Natural killer cell (primary cell): Measurements from ENCODE around the gene STARD13. TPM values are rescaled to one million over a fixed set of nuclear protein-coding genes. Genes with fewer than 3 reads are reported as not detected.

ENCODE experiments used
- ATAC-seq, 3 donors: fragments of 150-1000 bp in 2 of 3; fragments of 200-7000 bp in 1 of 3; cut with Tn5 transposase; 1 replicate in 1 of 3; 2 replicates in 2 of 3; pipeline ENCODE4 v1.10.0; 2021; ENCODE audit warnings: mild to moderate bottlenecking in 2 of 3, moderate library complexity in 2 of 3
- DNase-seq, 2 donors: peaks; one replicate each; pipeline versions ENCODE4 v3.0.0 to v3.0.0-alpha.2; 2013 to 2021; ENCODE audit warnings: mixed read lengths in 1 of 2
- H3K27ac ChIP-seq: one replicate; pipeline ENCODE4 v1.5.1; 2013; ENCODE audit warnings: mild to moderate bottlenecking, low read length
- H3K27me3 ChIP-seq: one replicate; pipeline ENCODE4 v1.6.1; 2013; ENCODE audit warnings: low read length; ENCODE audit not compliant: control insufficient read depth, insufficient read depth
- H3K36me3 ChIP-seq: one replicate; pipeline ENCODE4 v1.6.1; 2013; ENCODE audit warnings: low read length; ENCODE audit not compliant: control insufficient read depth, insufficient read depth
- H3K4me1 ChIP-seq: one replicate; pipeline ENCODE4 v1.6.1; 2013; ENCODE audit warnings: low read length; ENCODE audit not compliant: control insufficient read depth, insufficient read depth
- H3K4me3 ChIP-seq: one replicate; pipeline ENCODE4 v1.5.1; 2013; ENCODE audit warnings: low read length
- H3K9me3 ChIP-seq: one replicate; pipeline ENCODE4 v1.6.1; 2013; ENCODE audit warnings: low read length; ENCODE audit not compliant: control insufficient read depth, insufficient read depth
- H3K27ac Mint-ChIP-seq, 2 donors: one replicate each; pipeline ENCODE4 v1.8.0; 2022; ENCODE audit warnings: mild to moderate bottlenecking in 2 of 2, mixed read lengths in 2 of 2, moderate library complexity in 1 of 2
- H3K27me3 Mint-ChIP-seq, 2 donors: one replicate each; pipeline ENCODE4 v1.8.0; 2022; ENCODE audit warnings: low read depth in 2 of 2, mixed read lengths in 2 of 2
- H3K36me3 Mint-ChIP-seq: one replicate; pipeline ENCODE4 v1.8.0; 2022; ENCODE audit warnings: mixed read lengths
- H3K4me1 Mint-ChIP-seq, 2 donors: one replicate each; pipeline ENCODE4 v1.8.0; 2022; ENCODE audit warnings: mixed read lengths in 2 of 2
- H3K4me3 Mint-ChIP-seq: one replicate; pipeline ENCODE4 v1.8.0; 2022; ENCODE audit warnings: mild to moderate bottlenecking, moderate library complexity, mixed read lengths
- H3K9me3 Mint-ChIP-seq, 2 donors: one replicate each; pipeline ENCODE4 v1.8.0; 2022; ENCODE audit warnings: mixed read lengths in 2 of 2
- WGBS: methylation state at CpG from one replicate; pipeline ENCODE4 v1.1.7; 2013; ENCODE audit warnings: missing lambda C conversion rate; ENCODE audit not compliant: insufficient coverage; 5-methylcytosine and 5-hydroxymethylcytosine counted together
- intact Hi-C: fragments of 100-400 bp; cut with micrococcal nuclease; formaldehyde crosslinking; loops from one replicate; pipeline ENCODE4 v1.14.2; 2022
- total RNA-seq, 4 donors: library from RNA; stranded (reverse); fragments of 120-200 nt in 1 of 4; gene quantifications; one replicate each; pipeline versions ENCODE4 v1.2.3 to v1.2.4, GENCODE V29; 2013 to 2022
- TF ChIP-seq, protein P1 (sequence below): fragments of 200-600 bp; IDR thresholded peaks from one replicate; pipeline ENCODE4 v1.8.0; 2022; ENCODE audit warnings: antibody characterized with exemption

The STARD13 gene
- total RNA-seq, 3 donors from 2014 or later (not counting 1 experiment from before 2014, with no cell fraction given): not detected

DNA sequence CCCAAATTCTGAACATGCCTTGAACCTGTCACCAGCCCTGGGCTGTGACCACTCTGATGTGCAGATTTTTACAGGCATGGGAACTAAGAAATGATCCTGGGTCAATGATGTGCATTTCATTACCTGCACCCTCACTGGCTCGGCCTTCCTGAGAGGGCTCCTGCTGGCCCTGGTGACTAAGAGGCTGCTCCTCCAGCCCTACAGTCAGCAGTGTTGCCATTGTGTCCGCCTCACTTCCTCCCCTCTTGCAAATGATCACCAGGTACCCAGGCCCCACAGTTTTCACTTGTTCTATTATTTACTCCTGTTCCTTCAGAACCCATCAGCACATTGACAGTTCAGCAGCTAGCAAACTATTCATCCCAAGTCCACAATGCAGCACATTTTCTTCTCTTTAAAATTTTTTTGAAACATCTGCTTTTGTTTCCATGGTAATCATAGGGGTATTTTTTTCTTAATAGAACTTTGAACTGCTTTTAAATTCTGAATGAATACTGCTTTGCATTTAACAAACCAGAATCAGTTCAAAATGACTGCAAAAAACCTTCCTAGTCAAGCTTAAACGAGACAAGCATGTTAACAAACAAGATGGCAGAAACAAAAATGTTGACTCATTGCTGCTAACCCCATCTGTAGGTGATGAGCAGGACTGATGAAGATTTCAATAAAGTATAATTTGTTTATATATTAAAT lies 29.3 kb downstream of the STARD13 start:
- no peak for ATAC-seq
- Histone ChIP-seq H3K27ac (no peak overlapping the region), H3K36me3 (no peaks in the 10 kb centered on the region), H3K9me3 (no peaks in the 10 kb centered on the region), H3K4me1 (no peaks in the 10 kb centered on the region), H3K4me3 (no peak overlapping the region), H3K27me3 (no peaks in the 10 kb centered on the region)
- Mint-ChIP-seq H3K27ac (no peak overlapping the region), H3K36me3 (no peaks in the 10 kb centered on the region), H3K9me3 (no peaks in the 10 kb centered on the region), H3K4me1 (no peaks in the 10 kb centered on the region), H3K4me3 (no peak overlapping the region), H3K27me3 (no peaks in the 10 kb centered on the region)
- TF ChIP-seq, protein P1, sequence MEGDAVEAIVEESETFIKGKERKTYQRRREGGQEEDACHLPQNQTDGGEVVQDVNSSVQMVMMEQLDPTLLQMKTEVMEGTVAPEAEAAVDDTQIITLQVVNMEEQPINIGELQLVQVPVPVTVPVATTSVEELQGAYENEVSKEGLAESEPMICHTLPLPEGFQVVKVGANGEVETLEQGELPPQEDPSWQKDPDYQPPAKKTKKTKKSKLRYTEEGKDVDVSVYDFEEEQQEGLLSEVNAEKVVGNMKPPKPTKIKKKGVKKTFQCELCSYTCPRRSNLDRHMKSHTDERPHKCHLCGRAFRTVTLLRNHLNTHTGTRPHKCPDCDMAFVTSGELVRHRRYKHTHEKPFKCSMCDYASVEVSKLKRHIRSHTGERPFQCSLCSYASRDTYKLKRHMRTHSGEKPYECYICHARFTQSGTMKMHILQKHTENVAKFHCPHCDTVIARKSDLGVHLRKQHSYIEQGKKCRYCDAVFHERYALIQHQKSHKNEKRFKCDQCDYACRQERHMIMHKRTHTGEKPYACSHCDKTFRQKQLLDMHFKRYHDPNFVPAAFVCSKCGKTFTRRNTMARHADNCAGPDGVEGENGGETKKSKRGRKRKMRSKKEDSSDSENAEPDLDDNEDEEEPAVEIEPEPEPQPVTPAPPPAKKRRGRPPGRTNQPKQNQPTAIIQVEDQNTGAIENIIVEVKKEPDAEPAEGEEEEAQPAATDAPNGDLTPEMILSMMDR: no peak
- intact Hi-C loops: no loop called here
- 91% methylated on average over 3 of the region's 3 CpGs for WGBS
- DNase-seq: no peak

DNA sequence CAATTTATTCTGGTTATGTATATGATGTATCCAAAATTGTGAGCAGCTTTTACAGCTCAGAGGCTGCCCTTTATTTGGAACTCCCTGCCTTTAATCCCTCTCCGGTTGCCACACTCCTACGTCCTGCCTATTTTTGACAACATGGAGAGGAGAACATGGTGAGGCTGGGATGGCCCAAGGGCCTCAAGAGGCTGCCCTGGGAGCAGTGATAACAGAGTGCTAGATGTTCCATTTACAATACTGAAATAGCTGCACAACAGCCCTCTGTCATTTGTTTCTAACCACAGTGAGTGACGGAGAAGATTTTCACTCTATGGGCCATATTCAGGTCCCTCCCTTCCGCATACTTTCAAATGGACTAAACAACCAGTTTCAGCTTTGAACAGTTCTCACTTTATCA lies 33.4 kb downstream of the STARD13 start:
- H3K27me3 ChIP-seq: no peaks in the 10 kb centered on the region
- no peaks in the 10 kb centered on the region for H3K4me1 ChIP-seq
- H3K36me3 ChIP-seq: no peaks in the 10 kb centered on the region
- no peak overlapping the region for H3K27ac ChIP-seq
- no peak overlapping the region for H3K4me3 Mint-ChIP-seq
- no peaks in the 10 kb centered on the region for H3K4me1 Mint-ChIP-seq
- intact Hi-C loops: no loop called here
- ATAC-seq: no peak
- TF ChIP-seq, protein P1: no peak
- peaks cover 0 to 3% of the 10 kb centered on the region in 2 donors for H3K27me3 Mint-ChIP-seq
- no peaks in the 10 kb centered on the region for H3K36me3 Mint-ChIP-seq
- DNase-seq: no peak
- WGBS: over 99% methylated on average over 4 of the region's 4 CpGs
- no peak overlapping the region for H3K4me3 ChIP-seq
- peaks cover 0 to 2% of the 10 kb centered on the region in 2 donors for H3K9me3 Mint-ChIP-seq
- H3K9me3 ChIP-seq: no peaks in the 10 kb centered on the region
- H3K27ac Mint-ChIP-seq: no peak overlapping the region

DNA sequence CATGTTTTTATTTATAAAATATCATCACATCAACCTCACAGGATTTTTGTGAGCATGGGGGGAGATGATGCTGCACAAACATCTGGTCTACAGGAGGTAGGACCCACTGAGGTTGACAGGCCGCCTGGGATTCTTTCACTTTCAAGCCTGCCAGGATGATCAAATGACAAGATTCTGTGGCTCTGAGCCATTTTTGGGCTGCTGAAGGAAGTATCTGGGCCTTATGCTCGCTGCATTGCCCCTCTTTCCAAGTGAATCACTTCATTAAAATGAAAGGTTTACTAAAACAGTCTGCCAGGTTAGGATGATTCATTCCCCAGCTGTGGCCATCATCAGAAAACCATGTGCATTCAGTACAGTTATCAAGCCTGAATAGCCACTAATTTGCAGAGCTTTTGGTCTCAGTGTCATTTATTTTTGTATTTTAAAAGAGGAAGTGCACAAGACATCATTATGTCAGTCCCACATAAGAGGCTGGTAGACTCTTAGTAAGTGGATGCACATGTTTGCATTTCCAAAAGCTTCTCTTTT lies 34.4 kb downstream of the STARD13 start:
- no peaks in the 10 kb centered on the region for H3K27me3 ChIP-seq
- intact Hi-C loops: no loop called here
- H3K36me3 ChIP-seq: no peaks in the 10 kb centered on the region
- H3K27me3 Mint-ChIP-seq: peaks cover 0 to 3% of the 10 kb centered on the region in 2 donors
- H3K4me1 ChIP-seq: no peaks in the 10 kb centered on the region
- H3K27ac Mint-ChIP-seq: no peak overlapping the region
- DNase-seq (no peak), ATAC-seq (no peak)
- TF ChIP-seq, protein P1: no peak
- H3K9me3 ChIP-seq: no peaks in the 10 kb centered on the region
- H3K27ac ChIP-seq: no peak overlapping the region
- H3K4me1 Mint-ChIP-seq: no peaks in the 10 kb centered on the region
- no peaks in the 10 kb centered on the region for H3K36me3 Mint-ChIP-seq
- peaks cover 0 to 2% of the 10 kb centered on the region in 2 donors for H3K9me3 Mint-ChIP-seq
- no peak overlapping the region for H3K4me3 Mint-ChIP-seq
- no peak overlapping the region for H3K4me3 ChIP-seq
- 14% methylated on average over 2 of the region's 2 CpGs for WGBS

DNA sequence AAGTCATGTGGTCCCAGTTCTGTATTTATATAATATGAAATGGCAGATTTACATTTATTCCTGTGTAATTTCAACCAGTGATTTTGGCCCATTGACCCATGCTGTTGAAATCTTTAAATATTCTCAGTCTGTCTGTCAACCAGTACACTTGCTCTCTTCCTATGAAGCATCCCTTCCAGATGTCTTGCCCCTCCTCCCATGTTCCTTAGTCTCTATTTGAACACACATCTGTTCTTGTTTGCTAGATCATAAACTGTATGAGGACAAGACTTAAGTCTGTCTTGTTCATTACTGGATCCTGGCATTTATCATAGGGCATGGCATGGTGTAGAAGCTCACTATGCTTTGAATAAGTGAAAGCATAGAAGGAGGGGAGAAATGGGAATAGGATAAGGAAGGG lies 34.9 kb downstream of the STARD13 start:
- no peak overlapping the region for H3K27ac ChIP-seq
- peaks cover 0 to 2% of the 10 kb centered on the region in 2 donors for H3K9me3 Mint-ChIP-seq
- peaks cover 0 to 3% of the 10 kb centered on the region in 2 donors for H3K27me3 Mint-ChIP-seq
- no peaks in the 10 kb centered on the region for H3K27me3 ChIP-seq
- no peak overlapping the region for H3K4me3 ChIP-seq
- ATAC-seq (no peak), DNase-seq (no peak)
- TF ChIP-seq, protein P1: no peak
- no peaks in the 10 kb centered on the region for H3K9me3 ChIP-seq
- H3K4me1 ChIP-seq: no peaks in the 10 kb centered on the region
- no peaks in the 10 kb centered on the region for H3K36me3 ChIP-seq
- H3K4me1 Mint-ChIP-seq: no peaks in the 10 kb centered on the region
- H3K36me3 Mint-ChIP-seq: no peaks in the 10 kb centered on the region
- no peak overlapping the region for H3K4me3 Mint-ChIP-seq
- no peak overlapping the region for H3K27ac Mint-ChIP-seq
- intact Hi-C loops: no loop called here
